Common myeloid progenitor, CD34-positive (primary cell): ENCODE data around the gene GJC1.
"Not testable (repeated sequence)": the region's sequence is repeated elsewhere in the genome, so short reads cannot be mapped to it uniquely, and the experiment has no call there.

Experiments used
- CTCF ChIA-PET: fragments of 350-600 bp; sonication (Branson Sonifier 250); formaldehyde crosslinking; loops from one replicate; lab custom pipeline; 2021; ENCODE audit warnings: antibody characterized with exemption; lab: Charles Lee
- POLR2A ChIA-PET: fragments of 350-600 bp; sonication (Branson Sonifier 250); formaldehyde crosslinking; loops from one replicate; lab custom pipeline; 2021; ENCODE audit warnings: antibody characterized with exemption; lab: Charles Lee
- DNase-seq, 3 donors: peaks; one replicate each; pipeline versions ENCODE4 v3.0.0 to v3.0.0-alpha.2; 2013
- H3K27ac ChIP-seq, 2 experiments: 1 replicate in 1 of 2; 2 replicates in 1 of 2; pipeline ENCODE4 v1.7.0; 2013; ENCODE audit warnings: inconsistent platforms in 2 of 2, low read length in 2 of 2, mild to moderate bottlenecking in 2 of 2, low read depth in 1 of 2, moderate library complexity in 1 of 2; ENCODE audit not compliant: severe bottlenecking in 2 of 2, insufficient read depth in 1 of 2, poor library complexity in 1 of 2
- H3K27me3 ChIP-seq, 5 experiments: replicated peaks in 2 of 5; 1 replicate in 3 of 5; 2 replicates in 2 of 5; pipeline versions ENCODE4 v1.6.1 to v1.7.0; 2013; ENCODE audit warnings: low read length in 4 of 5, mild to moderate bottlenecking in 2 of 5, moderate library complexity in 2 of 5, inconsistent platforms in 1 of 5; ENCODE audit not compliant: insufficient read depth in 5 of 5, control insufficient read depth in 4 of 5
- H3K36me3 ChIP-seq, 4 experiments: 1 replicate in 2 of 4; 2 replicates in 2 of 4; pipeline versions ENCODE4 v1.6.1 to v1.7.0; 2013; ENCODE audit warnings: low read length in 3 of 4, control low read depth in 1 of 4, mild to moderate bottlenecking in 1 of 4; ENCODE audit not compliant: control insufficient read depth in 4 of 4, insufficient read depth in 4 of 4
- H3K4me1 ChIP-seq, 4 experiments: 1 replicate in 3 of 4; 2 replicates in 1 of 4; pipeline versions ENCODE4 v1.6.1 to v1.7.1; 2013; ENCODE audit warnings: low read length in 3 of 4, mild to moderate bottlenecking in 3 of 4, control low read depth in 1 of 4, inconsistent platforms in 1 of 4, moderate library complexity in 1 of 4; ENCODE audit not compliant: control insufficient read depth in 4 of 4, insufficient read depth in 4 of 4; ENCODE audit errors: control extremely low read depth in 1 of 4
- H3K4me3 ChIP-seq, 7 experiments: 1 replicate in 4 of 7; 2 replicates in 3 of 7; pipeline versions ENCODE4 v1.5.1 to v1.7.0; 2013; ENCODE audit warnings: mild to moderate bottlenecking in 7 of 7, low read length in 6 of 7, moderate library complexity in 6 of 7, inconsistent platforms in 2 of 7, low read depth in 2 of 7, control low read depth in 1 of 7; ENCODE audit not compliant: insufficient read depth in 4 of 7, control insufficient read depth in 1 of 7; ENCODE audit errors: extremely low read depth in 1 of 7
- H3K9me3 ChIP-seq, 5 experiments: 1 replicate in 4 of 5; 2 replicates in 1 of 5; pipeline versions ENCODE4 v1.6.1 to v1.7.1; 2013; ENCODE audit warnings: low read length in 4 of 5, mild to moderate bottlenecking in 2 of 5, inconsistent platforms in 1 of 5, low read depth in 1 of 5, moderate library complexity in 1 of 5; ENCODE audit not compliant: control insufficient read depth in 4 of 5, insufficient read depth in 2 of 5; ENCODE audit errors: control extremely low read depth in 1 of 5
- WGBS: methylation state at CpG from one replicate; pipeline ENCODE4 v1.1.5; 2013; ENCODE audit not compliant: insufficient coverage; 5-methylcytosine and 5-hydroxymethylcytosine counted together

GJC1 gene

DNA sequence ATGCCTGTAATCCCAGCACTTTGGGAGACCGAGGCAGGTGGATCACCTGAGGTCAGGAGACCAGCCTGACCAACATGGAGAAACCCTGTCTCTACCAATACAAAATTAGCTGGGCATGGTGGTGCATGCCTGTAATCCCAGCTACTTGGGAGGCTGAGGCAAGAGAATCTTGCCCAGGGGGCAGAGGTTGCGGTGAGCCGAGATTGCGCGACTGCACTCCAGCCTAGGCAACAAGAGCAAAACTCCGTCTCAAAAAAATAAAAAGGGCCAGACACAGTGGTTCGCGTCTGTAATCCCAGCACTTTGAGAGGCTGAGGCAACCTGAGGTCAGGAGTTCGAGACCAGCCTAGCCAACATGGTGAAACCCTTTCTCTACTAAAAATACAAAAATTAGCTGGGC lies 4.9 kb downstream of the GJC1 start:
- 97% methylated on average over 8 of the region's 9 CpGs for WGBS
- H3K9me3 ChIP-seq, H3K4me3 ChIP-seq, CTCF ChIA-PET, H3K36me3 ChIP-seq, H3K27ac ChIP-seq, POLR2A ChIA-PET, DNase-seq: not testable (repeated sequence)
- H3K4me1 ChIP-seq = peaks cover 2 to 14% (median 9%) of the 10 kb centered on the region in 4 experiments
- peaks cover 9 to 50% (median 18%) of the 10 kb centered on the region in 5 experiments for H3K27me3 ChIP-seq

DNA sequence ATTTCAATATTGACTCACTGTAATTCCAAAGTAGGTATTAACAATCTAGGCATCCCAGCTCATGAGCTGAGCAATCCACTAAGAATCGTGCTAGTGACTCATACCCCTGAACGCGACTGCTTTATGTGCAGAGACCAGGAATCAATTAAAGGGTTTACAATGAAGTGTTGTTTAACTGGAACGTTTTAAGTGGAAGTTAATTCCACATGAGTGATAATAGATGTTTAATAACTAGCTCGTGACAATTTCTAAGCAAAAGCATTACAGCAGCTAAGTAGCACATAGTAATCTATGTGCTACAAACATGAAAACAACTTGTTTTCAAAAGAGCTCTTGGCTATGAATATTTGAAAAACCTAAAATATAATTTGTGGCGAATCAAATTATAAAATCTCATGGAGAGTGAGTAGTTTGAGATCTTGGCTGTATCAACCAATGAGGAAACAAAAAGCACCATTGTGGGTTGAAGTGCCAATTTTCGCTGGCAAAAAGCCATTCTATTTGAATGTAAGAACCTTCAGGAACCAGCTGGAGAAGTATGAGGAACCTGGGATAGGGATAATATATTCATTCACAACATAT lies 9.4 kb downstream of the GJC1 start:
- H3K4me1 ChIP-seq = no peaks in the 10 kb centered on the region
- no peak overlapping the region for H3K4me3 ChIP-seq
- H3K36me3 ChIP-seq = no peaks in the 10 kb centered on the region
- ChIA-PET CTCF (interaction anchor here (0.9 to 1.2 kb wide), 2 partner anchors 12 to 42 kb away, joined by 5 read pairs; no protein-coding TSS in a partner anchor), POLR2A (interaction anchor here (1.2 kb wide), 1 partner anchor 8 kb away, joined by 4 read pairs; no protein-coding TSS in a partner anchor)
- H3K9me3 ChIP-seq = no peaks in the 10 kb centered on the region
- no peak overlapping the region for H3K27ac ChIP-seq
- peaks cover 0 to 8% (median 2%) of the 10 kb centered on the region in 5 experiments for H3K27me3 ChIP-seq
- 94% methylated on average over 5 of the region's 7 CpGs for WGBS
- DNase-seq = no peak

DNA sequence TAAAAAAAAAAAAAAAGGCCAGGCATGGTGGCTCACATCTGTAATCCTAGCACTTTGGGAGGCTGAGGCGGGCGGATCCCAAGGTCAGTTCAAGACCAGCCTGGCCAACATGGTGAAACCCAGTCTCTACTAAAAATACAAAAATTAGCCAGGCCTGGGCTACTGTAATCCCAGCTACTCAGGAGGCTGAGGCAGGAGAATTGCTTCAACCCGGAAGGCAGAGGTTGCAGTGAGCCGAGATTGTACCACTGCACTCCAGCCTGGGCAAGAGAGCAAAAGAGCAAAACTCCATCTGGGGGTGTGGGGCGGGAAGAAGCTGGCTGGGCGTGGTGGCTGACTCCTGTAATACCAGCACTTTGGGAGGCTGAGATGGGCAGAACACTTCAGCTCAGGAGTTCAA lies 11.6 kb downstream of the GJC1 start:
- POLR2A ChIA-PET, CTCF ChIA-PET, H3K4me1 ChIP-seq, H3K9me3 ChIP-seq, DNase-seq, H3K27ac ChIP-seq, H3K27me3 ChIP-seq, H3K36me3 ChIP-seq, H3K4me3 ChIP-seq: not testable (repeated sequence)
- 90% methylated on average over 2 of the region's 6 CpGs for WGBS

DNA sequence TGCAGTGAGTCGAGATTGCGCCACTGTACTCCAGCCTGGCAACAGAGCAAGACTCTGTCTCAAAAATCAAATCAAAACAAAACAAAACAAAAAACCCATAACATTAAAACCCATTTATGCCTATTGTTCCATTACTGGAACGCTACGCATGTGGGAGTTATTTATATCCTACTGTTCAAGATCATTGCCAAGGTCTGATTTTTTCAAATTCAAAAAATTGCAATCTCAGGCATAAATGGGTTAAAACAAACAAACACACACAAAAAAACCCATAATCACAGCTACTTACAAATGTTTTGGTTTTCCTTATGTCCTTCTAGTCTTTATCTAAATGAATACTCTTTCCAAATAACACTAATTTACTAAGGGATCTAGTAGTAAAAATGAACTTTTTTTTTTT lies 17.8 kb downstream of the GJC1 start:
- Histone ChIP-seq H3K4me1 (no peaks in the 10 kb centered on the region), H3K4me3 (no peak overlapping the region), H3K9me3 (no peaks in the 10 kb centered on the region), H3K36me3 (no peaks in the 10 kb centered on the region), H3K27ac (no peak overlapping the region), H3K27me3 (no peaks in the 10 kb centered on the region)
- POLR2A ChIA-PET = interaction anchor here (1.1 kb wide), 1 partner anchor 11 kb away, joined by 4 read pairs; no protein-coding TSS in a partner anchor
- no peak for DNase-seq
- CTCF ChIA-PET = no interaction called here
- 100% methylated on average over 2 of the region's 4 CpGs for WGBS

DNA sequence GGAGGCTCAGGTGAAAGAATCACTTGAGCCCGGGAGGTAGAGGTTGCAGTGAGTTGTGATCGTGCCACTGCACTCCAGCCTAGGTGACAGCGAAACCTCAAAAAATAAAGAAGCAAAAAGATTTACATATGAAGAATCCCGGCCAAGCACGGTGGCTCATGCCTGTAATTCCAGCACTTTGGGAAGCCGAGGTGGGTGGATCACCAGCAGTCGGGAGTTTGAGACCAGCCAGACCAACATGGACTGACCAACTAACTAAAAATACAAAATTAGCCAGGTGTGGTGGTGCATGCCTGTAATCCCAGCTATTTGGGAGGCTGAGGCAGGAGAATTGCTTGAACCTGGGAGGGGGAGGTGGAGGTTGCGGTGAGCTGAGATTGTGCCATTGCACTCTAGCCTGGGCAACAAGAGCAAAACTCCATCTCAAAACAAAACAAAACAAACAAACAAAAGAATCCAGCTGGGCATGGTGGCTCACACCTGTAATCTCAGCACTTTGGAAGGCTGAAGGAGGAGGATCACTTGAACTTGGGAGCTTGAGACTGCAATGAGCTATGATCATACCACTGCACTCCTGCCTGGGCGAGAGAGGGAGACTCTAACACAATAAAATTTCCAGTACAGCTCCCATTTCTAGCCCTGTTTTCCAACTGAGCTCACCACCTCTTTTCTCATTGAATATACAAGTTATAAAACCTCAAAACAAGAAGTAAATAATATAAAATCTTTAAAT lies 21.3 kb downstream of the GJC1 start:
- H3K4me1 ChIP-seq, H3K9me3 ChIP-seq, H3K36me3 ChIP-seq, H3K27me3 ChIP-seq, H3K4me3 ChIP-seq, POLR2A ChIA-PET, H3K27ac ChIP-seq, DNase-seq: not testable (repeated sequence)
- CTCF ChIA-PET = interaction anchor here (0.8 to 1.1 kb wide), 2 partner anchors 45 to 58 kb away, joined by 3 read pairs; no protein-coding TSS in a partner anchor
- WGBS = 100% methylated on average over 3 of the region's 9 CpGs

DNA sequence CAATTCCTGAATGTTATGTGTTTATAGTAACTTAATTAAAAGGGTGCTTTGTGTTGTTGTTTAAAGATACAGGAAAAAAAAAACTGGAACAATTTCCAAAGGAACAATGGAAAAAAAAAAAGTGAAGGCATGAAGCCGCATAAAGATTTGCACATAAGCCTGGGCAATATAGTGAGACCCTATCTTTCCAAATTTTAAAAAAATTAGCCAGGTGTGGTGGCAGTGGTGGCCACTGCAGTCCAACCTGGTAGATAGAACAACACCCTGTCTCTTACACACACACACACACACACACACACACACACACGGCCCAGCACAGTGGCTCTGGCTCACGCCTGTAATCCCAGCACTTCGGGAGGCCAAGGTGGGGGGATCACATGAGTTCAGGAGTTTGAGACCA lies 21.9 kb downstream of the GJC1 start:
- Histone ChIP-seq H3K36me3 (no peaks in the 10 kb centered on the region), H3K27me3 (no peaks in the 10 kb centered on the region), H3K27ac (no peak overlapping the region), H3K9me3 (no peaks in the 10 kb centered on the region), H3K4me1 (no peaks in the 10 kb centered on the region), H3K4me3 (no peak overlapping the region)
- CTCF ChIA-PET = interaction anchor here (1.1 kb wide), 1 partner anchor 59 kb away, joined by 3 read pairs; no protein-coding TSS in a partner anchor
- no peak for DNase-seq
- no CpG with 5 or more reads among the region's 4 CpGs for WGBS
- POLR2A ChIA-PET = no interaction called here

DNA sequence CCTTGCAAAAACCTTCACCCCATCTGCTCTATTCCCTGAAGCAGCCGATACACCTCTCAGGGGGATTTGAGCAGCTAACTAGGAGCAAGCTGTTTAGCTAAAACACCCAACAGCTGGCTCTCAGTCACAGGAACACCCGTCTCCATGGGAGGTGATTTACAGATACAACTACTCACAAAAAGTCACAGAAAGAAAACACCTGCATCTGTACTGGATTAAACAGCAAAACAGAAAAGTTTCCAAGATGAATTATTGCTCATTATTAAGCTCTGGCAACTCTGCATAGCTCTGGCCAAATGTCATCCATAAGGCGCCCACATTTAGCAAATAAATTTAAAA lies 22.3 kb downstream of the GJC1 start:
- POLR2A ChIA-PET = no interaction called here
- 100% methylated on average over 2 of the region's 3 CpGs for WGBS
- CTCF ChIA-PET = interaction anchor here (0.5 to 1.1 kb wide), 3 partner anchors 22 to 63 kb away, joined by 3 to 4 read pairs (median 3); no protein-coding TSS in a partner anchor
- no peaks in the 10 kb centered on the region for H3K27me3 ChIP-seq
- H3K9me3 ChIP-seq = no peaks in the 10 kb centered on the region
- no peak overlapping the region for H3K27ac ChIP-seq
- no peak for DNase-seq
- no peaks in the 10 kb centered on the region for H3K36me3 ChIP-seq
- H3K4me3 ChIP-seq = no peak overlapping the region
- no peaks in the 10 kb centered on the region for H3K4me1 ChIP-seq
